Activated CD4-positive, CD25-positive, alpha-beta regulatory T cell treated with anti-CD3 and anti-CD28 coated beads, Interleukin-2, amount 50 U/mL, for 24 hours (primary cell): ENCODE results near the gene CYP2A13.
"Not testable (repeated sequence)": the region's sequence is repeated elsewhere in the genome, so short reads cannot be mapped to it uniquely, and the experiment has no call there.

Source experiments
- ATAC-seq, 2 donors: fragments of 150-1000 bp; cut with Tn5 transposase; one replicate each; pipeline ENCODE4 v1.10.0; 2021; ENCODE audit warnings: mild to moderate bottlenecking in 1 of 2, moderate library complexity in 1 of 2

The CYP2A13 gene

GRCh38 chr19:41120929-41121911 is 33.0 kb downstream of the CYP2A13 start:
- peak; percentile 78 to 80 for ATAC-seq

DNA sequence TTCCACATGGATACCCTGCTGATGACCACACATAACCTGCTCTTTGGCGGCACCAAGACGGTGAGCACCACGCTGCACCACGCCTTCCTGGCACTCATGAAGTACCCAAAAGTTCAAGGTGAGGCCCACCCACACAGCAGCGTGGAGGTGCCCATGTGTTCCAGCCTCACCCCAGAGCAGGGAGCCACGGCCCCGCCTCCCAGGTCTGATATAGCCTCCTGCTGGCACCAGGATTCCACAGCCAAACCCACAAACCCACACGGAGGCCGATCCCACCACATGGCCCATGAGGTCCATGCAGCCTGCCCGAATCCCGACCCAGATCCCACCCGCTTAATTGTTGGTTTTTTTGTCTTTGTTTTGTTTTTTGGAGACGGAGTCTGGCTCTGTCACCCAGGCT is 34.6 kb downstream of the CYP2A13 start:
- not testable (repeated sequence) for ATAC-seq

DNA sequence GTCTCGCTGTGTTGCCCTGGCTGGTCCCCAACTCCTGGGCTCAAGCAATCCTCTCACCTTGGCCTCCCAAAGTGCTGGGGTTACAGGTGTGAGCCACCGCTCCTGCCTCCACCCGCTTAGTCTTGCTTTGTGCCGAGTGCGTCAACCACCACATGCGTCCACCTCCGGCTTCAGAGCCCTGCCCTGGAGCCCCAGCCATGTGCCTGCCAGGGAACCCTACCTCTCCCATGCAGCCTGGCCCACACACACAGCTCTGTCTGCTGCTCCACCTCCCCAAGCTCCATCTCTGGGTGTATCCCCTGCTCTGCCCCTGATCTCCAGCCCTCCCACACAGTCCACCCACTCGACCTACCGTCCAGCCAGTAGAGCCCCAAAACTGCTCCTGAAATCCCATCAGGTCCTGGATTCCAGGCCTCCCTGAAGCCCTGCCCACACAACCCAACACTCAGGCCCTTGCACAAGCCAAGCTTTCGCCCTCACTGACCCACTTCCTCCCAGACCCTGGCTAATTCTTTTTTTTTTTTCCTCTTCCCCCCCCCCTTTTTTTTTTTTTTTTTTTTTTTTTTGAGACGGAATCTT is 35.6 kb downstream of the CYP2A13 start:
- no peak for ATAC-seq

DNA sequence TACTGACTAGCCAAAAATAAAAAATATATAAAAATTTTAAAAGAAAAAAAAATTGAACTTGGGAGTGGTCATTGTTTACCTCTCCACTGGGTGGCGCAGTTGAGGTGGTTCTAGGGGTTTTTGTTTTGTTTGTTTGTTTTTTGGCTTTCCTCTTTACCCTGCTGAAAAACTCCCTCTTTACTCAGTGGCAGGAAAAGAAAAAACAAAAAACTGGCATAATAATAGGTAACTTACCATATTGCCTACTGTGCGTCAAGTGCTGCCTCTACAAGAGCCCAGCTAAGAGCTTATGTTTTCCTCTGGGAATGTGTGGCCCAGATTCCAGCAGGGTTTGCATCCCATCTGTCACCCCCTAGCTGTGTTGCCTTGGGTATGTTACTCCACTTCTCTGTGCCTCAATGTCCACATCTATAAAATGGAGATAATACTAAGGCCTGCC is 38.5 kb downstream of the CYP2A13 start:
- not testable (repeated sequence) for ATAC-seq

- ATAC-seq = not testable (repeated sequence)
Observed at GRCh38 chr19:41127362-41127761, 39.1 kb downstream of the CYP2A13 start.

DNA sequence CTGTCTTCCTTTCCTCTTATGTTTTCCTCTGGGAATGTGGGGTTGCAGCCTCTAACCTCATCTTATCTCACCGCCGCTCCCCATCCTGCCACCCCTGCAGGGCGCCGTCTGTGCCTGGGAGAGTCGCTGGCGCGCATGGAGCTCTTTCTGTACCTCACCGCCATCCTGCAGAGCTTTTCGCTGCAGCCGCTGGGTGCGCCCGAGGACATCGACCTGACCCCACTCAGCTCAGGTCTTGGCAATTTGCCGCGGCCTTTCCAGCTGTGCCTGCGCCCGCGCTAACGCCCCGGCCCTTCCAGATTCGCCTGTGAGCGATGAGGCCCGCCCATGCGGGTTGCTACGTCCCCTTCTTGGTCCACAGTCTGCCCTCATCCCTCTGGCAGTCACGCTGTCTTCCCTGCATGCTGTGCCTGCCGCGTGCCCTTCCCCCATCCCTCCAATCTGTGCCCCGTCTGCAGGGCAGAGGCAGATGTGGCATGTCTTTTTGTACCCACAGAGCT is 39.6 kb downstream of the CYP2A13 start:
- peak; percentile 98 for ATAC-seq

- ATAC-seq = no peak
Observed at GRCh38 chr19:41128692-41129091, 40.4 kb downstream of the CYP2A13 start.

DNA sequence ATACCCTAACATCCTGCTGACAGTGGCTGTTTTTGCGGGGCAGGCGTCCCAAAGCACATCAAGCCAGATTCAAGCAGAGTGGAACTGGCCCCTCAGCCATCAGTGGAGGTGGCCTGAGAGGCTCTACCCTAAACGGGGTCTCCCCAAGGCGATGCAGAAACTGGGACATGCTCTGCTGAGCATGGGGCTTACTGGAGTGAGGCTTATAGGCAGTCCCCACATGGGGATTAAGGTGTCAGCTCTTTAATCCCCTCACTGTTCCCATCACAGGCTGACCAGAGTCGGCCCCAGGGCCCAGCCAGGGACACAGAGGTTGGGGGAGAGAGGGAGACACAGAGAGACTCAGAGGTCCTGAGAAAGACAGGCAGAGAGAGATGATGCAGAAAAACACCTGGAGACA is 42.9 kb downstream of the CYP2A13 start:
- no peak for ATAC-seq

GRCh38 chr19:41133260-41133659 is 45.0 kb downstream of the CYP2A13 start:
- no peak for ATAC-seq

DNA sequence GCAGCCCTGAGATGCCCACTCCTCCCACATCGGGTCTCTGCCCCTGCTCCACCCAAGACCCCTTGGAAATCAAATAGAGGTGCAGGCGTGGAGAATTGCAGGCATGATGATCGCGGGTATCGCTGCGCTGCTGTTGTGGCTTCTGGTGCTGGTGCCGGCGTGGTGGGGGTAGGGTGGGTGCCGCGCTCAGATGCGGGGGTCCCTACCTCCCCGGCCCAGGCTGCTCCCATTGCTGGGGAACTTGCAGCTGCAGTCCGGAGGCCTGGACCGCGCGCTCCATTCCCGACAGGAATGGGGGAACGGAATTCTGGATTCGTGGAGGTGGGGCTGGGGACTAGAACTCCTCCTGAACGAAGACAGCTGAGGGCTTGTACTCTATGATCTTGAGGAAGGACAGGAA is 46.4 kb downstream of the CYP2A13 start:
- ATAC-seq = no peak

DNA sequence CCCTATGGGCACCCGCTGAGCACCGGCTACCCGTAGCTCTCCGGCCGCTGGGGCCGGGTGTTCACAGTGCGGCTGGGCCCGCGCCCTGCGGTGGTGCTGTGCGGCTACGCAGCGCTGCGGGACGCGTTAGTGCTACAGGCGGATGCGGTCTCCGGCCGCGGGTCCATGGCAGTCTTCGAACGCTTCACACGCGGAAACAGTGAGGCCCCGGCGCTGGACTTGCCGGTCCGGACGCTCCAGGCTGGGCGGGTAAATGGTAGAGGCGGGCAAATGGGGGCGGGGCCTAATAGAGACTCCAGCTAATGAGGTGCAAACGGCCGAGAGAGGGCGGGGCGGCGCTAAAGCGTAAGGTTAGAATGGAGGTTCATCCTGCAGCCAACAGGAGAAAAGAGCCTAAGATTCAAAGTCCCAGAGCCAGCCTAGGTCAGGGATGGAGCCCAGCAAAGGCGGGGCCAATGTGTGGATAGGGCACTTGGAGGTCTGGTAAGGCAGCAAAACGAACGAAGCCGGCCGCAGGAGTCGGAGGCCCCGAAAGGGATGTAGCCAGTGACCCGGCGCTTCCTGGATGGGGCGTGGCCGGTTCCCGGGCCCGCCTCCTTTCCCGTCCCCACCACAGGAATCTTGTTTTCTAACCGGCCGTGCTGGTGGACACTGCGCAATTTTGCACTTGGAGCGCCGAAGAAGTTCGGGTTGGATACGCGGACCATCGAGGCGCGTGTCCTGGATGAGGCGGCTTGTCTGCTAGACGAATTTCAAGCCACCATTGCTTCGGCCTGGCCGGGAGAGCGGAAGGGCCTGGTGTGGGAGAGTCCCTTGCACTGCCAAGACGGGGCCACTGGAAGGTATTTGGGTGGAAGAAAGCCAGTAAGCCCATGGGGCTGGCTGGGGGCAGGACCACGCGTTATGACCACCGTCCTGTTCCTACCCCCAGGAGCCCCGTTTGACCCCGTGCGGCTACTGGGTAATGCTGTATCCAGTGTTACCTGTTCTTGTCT is 47.4 kb downstream of the CYP2A13 start:
- peak; percentile 97 to 98 for ATAC-seq

- no peak for ATAC-seq
Observed at GRCh38 chr19:41136636-41137455, 48.6 kb downstream of the CYP2A13 start.

DNA sequence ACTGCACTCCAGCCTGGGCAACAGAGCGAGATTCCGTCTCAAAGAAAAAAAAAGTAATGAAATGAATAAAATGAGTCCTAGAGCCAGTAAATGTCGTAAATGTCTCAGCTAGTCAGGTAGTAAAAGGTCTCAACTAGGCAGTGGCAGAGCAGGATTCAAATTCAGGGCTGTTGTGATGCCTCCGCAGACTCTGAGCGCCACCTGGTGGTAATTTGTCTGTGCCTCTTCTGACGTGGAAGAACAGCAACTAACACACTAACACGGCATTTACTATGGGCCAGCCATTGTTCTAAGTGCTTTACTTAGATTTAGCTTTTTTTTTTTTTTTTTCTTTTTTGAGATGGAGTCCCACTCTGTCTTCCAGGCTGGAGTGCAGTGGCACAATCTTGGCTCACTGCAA is 56.2 kb downstream of the CYP2A13 start:
- ATAC-seq = peak; percentile 77 to 97
